ENCODE measurements around the gene OR10D3. TPM values are rescaled to one million over a fixed set of nuclear protein-coding genes. Genes with fewer than 3 reads are reported as not detected.
A peak's percentile ranks its signal among the peaks of the same experiment; 100 is the strongest.

OR10D3 gene
- total RNA-seq, 2 experiments from 2014 or later: not detected

DNA sequence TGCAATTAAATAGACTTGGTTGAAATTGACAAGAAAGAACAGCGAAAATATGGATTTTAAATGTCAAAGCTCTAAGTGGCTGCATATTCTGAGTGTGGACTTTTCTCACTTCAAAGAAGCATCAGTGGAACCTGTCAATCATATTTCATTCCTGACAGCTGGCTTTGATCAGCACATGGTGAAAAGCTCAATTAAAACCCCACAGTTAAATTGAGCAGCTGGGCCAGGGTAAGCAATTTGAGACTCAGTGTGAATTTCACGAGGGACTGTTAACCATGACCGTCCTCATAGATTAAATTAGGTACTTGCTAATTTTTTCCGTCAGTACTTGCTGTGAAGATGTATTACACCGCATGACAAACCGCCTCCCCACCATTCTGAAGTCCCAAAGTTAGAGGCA, 11.0 kb upstream of the OR10D3 start:
- ATAC-seq (no peak), DNase-seq (no peak)
- ChIA-PET CTCF (interaction anchor here (1.1 kb wide), 1 partner anchor 22 kb away, joined by 3 read pairs; no protein-coding TSS in a partner anchor), POLR2A (no interaction called here)
- no peaks in the 10 kb centered on the region for H3K36me3 Mint-ChIP-seq (ENCODE audit: low read depth)
- no peaks in the 10 kb centered on the region for H3K4me1 Mint-ChIP-seq (ENCODE audit: low read depth)
- no peaks in the 10 kb centered on the region for H3K9me3 Mint-ChIP-seq (ENCODE audit: insufficient read depth)
- H3K27ac Mint-ChIP-seq: no peak overlapping the region
- no peak overlapping the region for H3K4me3 Mint-ChIP-seq
- no peaks in the 10 kb centered on the region for H3K27me3 Mint-ChIP-seq (ENCODE audit: low read depth)

GRCh38 chr11:124172599-124172998, 10.5 kb upstream of the OR10D3 start:
- DNase-seq (no peak), ATAC-seq (no peak)
- ChIA-PET POLR2A (no interaction called here), CTCF (interaction anchor here (1.1 kb wide), 1 partner anchor 21 kb away, joined by 3 read pairs; no protein-coding TSS in a partner anchor)
- H3K9me3 Mint-ChIP-seq (ENCODE audit: insufficient read depth): no peaks in the 10 kb centered on the region
- no peak overlapping the region for H3K27ac Mint-ChIP-seq
- H3K4me1 Mint-ChIP-seq (ENCODE audit: low read depth): no peaks in the 10 kb centered on the region
- H3K27me3 Mint-ChIP-seq (ENCODE audit: low read depth): no peaks in the 10 kb centered on the region
- no peaks in the 10 kb centered on the region for H3K36me3 Mint-ChIP-seq (ENCODE audit: low read depth)
- no peak overlapping the region for H3K4me3 Mint-ChIP-seq

DNA sequence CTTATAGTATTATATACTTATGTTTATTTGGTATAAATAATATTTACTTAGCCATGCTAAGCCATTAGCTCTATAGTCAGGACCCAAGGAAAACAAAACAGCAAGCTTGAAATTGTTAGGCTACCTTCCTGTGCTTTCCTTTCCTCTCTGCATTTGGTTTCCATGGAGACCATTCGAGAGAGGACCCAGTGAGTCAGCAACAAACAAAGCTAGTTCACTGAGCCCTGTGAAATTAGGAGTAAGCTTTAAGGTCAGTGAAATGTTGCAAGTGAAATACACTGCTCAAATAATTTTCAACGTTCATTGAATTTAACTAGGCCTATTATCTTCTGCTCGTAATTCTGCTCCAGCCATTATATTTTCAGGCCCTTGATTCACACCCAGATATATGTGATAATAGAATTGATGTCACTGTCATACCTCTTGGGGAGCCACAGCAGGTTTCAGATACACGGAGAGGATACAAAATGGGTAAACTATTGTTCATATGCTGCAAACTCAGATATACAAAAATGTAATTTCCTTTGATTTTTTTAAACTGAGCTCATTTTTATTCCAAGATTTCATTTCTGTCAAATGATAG, 9.1 kb upstream of the OR10D3 start:
- CTCF ChIA-PET: interaction anchor here (0.9 to 1.0 kb wide), 2 partner anchors 103 to 105 kb away, joined by 3 read pairs; no protein-coding TSS in a partner anchor
- Mint-ChIP-seq H3K36me3 (ENCODE audit: low read depth) (no peaks in the 10 kb centered on the region), H3K9me3 (ENCODE audit: insufficient read depth) (no peaks in the 10 kb centered on the region), H3K27me3 (ENCODE audit: low read depth) (no peaks in the 10 kb centered on the region), H3K27ac (no peak overlapping the region), H3K4me3 (no peak overlapping the region), H3K4me1 (ENCODE audit: low read depth) (no peaks in the 10 kb centered on the region)
- POLR2A ChIA-PET: no interaction called here
- no peak for DNase-seq
- ATAC-seq: no peak

DNA sequence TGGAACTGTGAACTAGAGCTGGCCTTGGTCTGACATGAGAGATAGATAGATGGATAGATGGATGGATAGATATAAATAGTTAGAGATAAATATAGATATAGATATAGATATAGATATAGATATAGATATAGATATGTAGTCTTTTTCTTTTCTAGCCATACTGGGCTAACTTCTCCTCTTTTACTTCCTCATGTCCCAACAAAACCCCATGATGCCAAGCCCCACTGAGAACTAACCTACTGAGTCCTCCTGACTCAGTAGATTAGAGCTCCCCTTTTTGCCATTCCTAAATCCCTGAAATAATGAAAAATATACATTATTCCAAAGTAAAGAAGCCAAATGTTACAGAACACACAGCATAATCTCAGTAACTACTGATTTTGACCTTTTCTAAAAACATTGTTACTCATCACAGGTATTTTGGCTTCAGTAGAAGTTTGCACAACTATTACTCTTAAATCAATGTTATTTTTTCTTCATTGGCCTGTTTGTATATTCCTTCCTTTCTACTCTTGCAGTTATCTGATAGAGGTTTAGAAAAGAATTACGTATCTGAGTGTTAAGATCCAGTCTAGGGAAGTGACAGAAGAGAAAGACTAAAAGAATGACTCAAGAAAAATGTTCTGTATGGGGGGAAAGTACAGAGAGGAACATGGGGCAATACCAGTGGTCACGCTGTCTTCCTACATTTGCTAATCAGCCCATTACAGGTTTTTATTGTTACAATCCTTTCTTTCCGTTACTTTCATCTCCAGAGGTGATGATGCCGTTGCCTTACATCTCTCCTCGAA, 6.0 kb upstream of the OR10D3 start:
- Mint-ChIP-seq H3K27me3 (ENCODE audit: low read depth) (no peaks in the 10 kb centered on the region), H3K9me3 (ENCODE audit: insufficient read depth) (no peaks in the 10 kb centered on the region), H3K4me3 (no peak overlapping the region), H3K36me3 (ENCODE audit: low read depth) (no peaks in the 10 kb centered on the region), H3K27ac (no peak overlapping the region), H3K4me1 (ENCODE audit: low read depth) (no peaks in the 10 kb centered on the region)
- DNase-seq (no peak), ATAC-seq (no peak)
- ChIA-PET CTCF (interaction anchor here (0.9 to 1.0 kb wide), 2 partner anchors 18 to 107 kb away, joined by 3 to 4 read pairs; no protein-coding TSS in a partner anchor), POLR2A (no interaction called here)

DNA sequence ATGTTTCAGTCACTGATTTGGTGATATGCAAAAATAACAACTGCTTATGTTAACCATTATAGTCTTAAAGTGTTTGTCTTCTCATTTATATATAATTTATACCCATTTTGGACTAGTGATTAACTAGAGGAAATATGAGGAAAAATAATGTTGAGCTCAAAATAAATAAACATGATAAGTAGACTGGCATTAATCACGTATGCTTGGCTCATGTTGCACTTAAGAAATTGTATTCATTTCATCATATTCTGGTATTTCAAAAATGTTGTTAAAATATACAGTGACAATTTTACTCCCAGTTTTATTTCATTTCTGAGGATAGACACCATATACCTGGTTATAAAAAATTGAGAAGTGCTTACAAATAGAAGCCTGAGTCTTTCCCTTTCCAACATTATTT, 3.8 kb upstream of the OR10D3 start:
- Mint-ChIP-seq H3K27ac (no peak overlapping the region), H3K9me3 (ENCODE audit: insufficient read depth) (no peaks in the 10 kb centered on the region), H3K4me1 (ENCODE audit: low read depth) (no peaks in the 10 kb centered on the region), H3K36me3 (ENCODE audit: low read depth) (no peaks in the 10 kb centered on the region), H3K4me3 (no peak overlapping the region), H3K27me3 (ENCODE audit: low read depth) (no peaks in the 10 kb centered on the region)
- ChIA-PET CTCF (interaction anchor here (1.0 kb wide), 1 partner anchor 15 kb away, joined by 3 read pairs; no protein-coding TSS in a partner anchor), POLR2A (no interaction called here)
- DNase-seq (no peak), ATAC-seq (no peak)

- no peak overlapping the region for H3K27ac Mint-ChIP-seq
- H3K36me3 Mint-ChIP-seq (ENCODE audit: low read depth): no peaks in the 10 kb centered on the region
- no peak for DNase-seq
- ChIA-PET POLR2A (no interaction called here), CTCF (no interaction called here)
- no peak overlapping the region for H3K4me3 Mint-ChIP-seq
- no peak for ATAC-seq
- H3K9me3 Mint-ChIP-seq (ENCODE audit: insufficient read depth): no peaks in the 10 kb centered on the region
- no peaks in the 10 kb centered on the region for H3K4me1 Mint-ChIP-seq (ENCODE audit: low read depth)
- peaks cover 11% of the 10 kb centered on the region for H3K27me3 Mint-ChIP-seq (ENCODE audit: low read depth)
Measured at GRCh38 chr11:124190298-124191139, 7.4 kb downstream of the OR10D3 start.

- Mint-ChIP-seq H3K4me1 (ENCODE audit: low read depth) (no peaks in the 10 kb centered on the region), H3K27ac (no peak overlapping the region), H3K9me3 (ENCODE audit: insufficient read depth) (no peaks in the 10 kb centered on the region), H3K27me3 (ENCODE audit: low read depth) (peaks cover 13% of the 10 kb centered on the region), H3K36me3 (ENCODE audit: low read depth) (no peaks in the 10 kb centered on the region), H3K4me3 (no peak overlapping the region)
- ATAC-seq (no peak), DNase-seq (no peak)
- POLR2A ChIA-PET: interaction anchor here (0.6 kb wide), 1 partner anchor 140 kb away, joined by 3 read pairs; no protein-coding TSS in a partner anchor
- CTCF ChIA-PET: interaction anchor here (1.2 to 4.3 kb wide), 5 partner anchors 21 to 124 kb away, joined by 3 to 63 read pairs (median 11); partner anchors contain the start of gene VWA5A
Measured at GRCh38 chr11:124193221-124194010, 10.3 kb downstream of the OR10D3 start.

DNA sequence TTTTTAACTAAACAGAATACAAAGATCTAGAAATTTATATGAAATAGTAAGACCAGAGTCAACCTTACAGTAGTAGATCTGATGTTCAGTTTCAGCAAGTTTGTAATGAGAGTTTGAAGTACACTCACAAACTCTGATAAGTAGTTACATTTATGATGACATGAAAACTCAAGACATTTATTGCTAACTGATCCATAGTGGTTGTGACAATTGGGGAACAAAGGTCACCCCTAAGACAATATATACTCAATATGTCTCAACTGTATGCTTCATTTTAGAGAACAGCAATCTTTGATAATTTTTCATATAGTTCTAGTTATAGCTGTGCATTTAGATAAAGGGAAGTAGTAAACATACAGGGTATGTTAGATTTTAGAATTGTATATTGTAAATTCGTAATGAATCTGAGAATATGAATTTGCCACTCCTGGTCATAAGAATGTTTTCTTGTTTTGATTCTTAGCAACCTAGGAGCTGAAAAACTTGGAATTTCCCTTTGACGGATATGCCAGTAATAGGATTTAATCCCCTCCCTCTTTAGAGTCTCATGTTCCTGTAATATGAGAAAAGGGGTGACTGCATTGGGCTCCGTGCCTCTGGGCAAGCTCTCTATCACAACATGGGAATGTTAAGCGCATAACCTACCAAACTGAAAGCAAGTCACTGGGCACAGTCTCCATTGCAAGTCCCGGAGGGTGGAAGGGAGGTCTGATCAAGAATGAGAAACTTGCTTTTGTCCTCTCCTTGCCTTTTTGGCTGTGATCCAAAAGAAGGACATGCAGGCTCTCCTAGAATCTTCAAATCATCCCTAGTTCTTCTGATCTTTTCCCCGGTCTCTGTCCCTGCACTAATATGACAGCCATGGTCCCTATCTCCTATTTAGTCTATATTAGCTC, 11.4 kb downstream of the OR10D3 start:
- no peaks in the 10 kb centered on the region for H3K9me3 Mint-ChIP-seq (ENCODE audit: insufficient read depth)
- H3K36me3 Mint-ChIP-seq (ENCODE audit: low read depth): no peaks in the 10 kb centered on the region
- H3K4me1 Mint-ChIP-seq (ENCODE audit: low read depth): no peaks in the 10 kb centered on the region
- no peak for DNase-seq
- ChIA-PET POLR2A (no interaction called here), CTCF (interaction anchor here (0.7 to 4.3 kb wide), 12 partner anchors 15 to 130 kb away, joined by 3 to 63 read pairs (median 4); partner anchors contain the start of gene VWA5A)
- no peak for ATAC-seq
- no peak overlapping the region for H3K27ac Mint-ChIP-seq
- no peak overlapping the region for H3K4me3 Mint-ChIP-seq
- H3K27me3 Mint-ChIP-seq (ENCODE audit: low read depth): peaks cover 13% of the 10 kb centered on the region

- no peaks in the 10 kb centered on the region for H3K36me3 Mint-ChIP-seq (ENCODE audit: low read depth)
- POLR2A ChIA-PET: no interaction called here
- ATAC-seq (peak; percentile 88), DNase-seq (peak; percentile 63)
- H3K9me3 Mint-ChIP-seq (ENCODE audit: insufficient read depth): no peaks in the 10 kb centered on the region
- CTCF ChIA-PET: interaction anchor here (0.8 to 4.3 kb wide), 10 partner anchors 16 to 129 kb away, joined by 3 to 63 read pairs (median 4); partner anchors contain the start of gene VWA5A
- H3K4me3 Mint-ChIP-seq: no peak overlapping the region
- no peaks in the 10 kb centered on the region for H3K4me1 Mint-ChIP-seq (ENCODE audit: low read depth)
- no peak overlapping the region for H3K27ac Mint-ChIP-seq
- H3K27me3 Mint-ChIP-seq (ENCODE audit: low read depth): peaks cover 13% of the 10 kb centered on the region
Measured at GRCh38 chr11:124195189-124195734, 12.1 kb downstream of the OR10D3 start.

DNA sequence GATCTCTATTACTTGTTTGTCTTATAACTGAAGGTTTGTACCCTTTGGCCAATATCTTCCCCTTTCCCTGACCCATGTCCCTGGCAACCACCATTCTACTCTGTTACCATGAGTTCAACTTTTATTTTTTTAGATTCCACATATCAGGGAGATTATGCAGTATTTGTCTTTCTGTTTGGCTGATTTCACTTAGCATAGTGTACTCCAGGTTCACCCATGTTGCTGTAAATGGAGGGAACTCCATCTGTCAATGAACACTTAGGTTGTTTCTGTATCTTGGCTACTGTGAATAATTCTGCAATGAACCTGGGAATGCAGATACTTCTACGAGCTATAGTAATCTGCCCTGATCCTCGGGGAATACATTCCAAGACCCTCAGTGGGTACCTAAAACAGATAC, 14.9 kb downstream of the OR10D3 start:
- DNase-seq: no peak
- ChIA-PET CTCF (interaction anchor here (1.5 to 3.0 kb wide), 2 partner anchors 127 to 129 kb away, joined by 10 to 12 read pairs; no protein-coding TSS in a partner anchor), POLR2A (no interaction called here)
- Mint-ChIP-seq H3K4me3 (no peak overlapping the region), H3K4me1 (ENCODE audit: low read depth) (no peaks in the 10 kb centered on the region), H3K36me3 (ENCODE audit: low read depth) (no peaks in the 10 kb centered on the region), H3K27me3 (ENCODE audit: low read depth) (peaks cover 9% of the 10 kb centered on the region), H3K27ac (no peak overlapping the region), H3K9me3 (ENCODE audit: insufficient read depth) (no peaks in the 10 kb centered on the region)
- no peak for ATAC-seq
